IMR-90 (cell line): ENCODE data around the gene CCDC27. TPM values are rescaled to one million over a fixed set of nuclear protein-coding genes. Genes with fewer than 3 reads are reported as not detected.

Experiments used
- ATAC-seq: fragments of 200-7000 bp; cut with Tn5 transposase; 2 replicates; pipeline ENCODE4 v1.9.1; 2020; ENCODE audit warnings: low read depth, mild to moderate bottlenecking, moderate library complexity
- BruUV-seq: library from RNA; stranded (reverse); fragments of 400-500 nt; replicated peaks from 2 replicates; lab custom pipeline; 2021; lab: Mats Ljungman, UMichigan
- CTCF ChIA-PET: fragments of 300-600 bp; formaldehyde crosslinking; extraction: SDS; loops from one replicate; lab custom pipeline; 2021; ENCODE audit warnings: antibody characterized with exemption; lab: Yijun Ruan, JAX
- POLR2A ChIA-PET: fragments of 300-600 bp; sonication (Branson Sonifier 250); formaldehyde crosslinking; loops from one replicate; lab custom pipeline; 2022; ENCODE audit warnings: antibody characterized with exemption; ENCODE audit not compliant: unreplicated experiment; lab: Charles Lee
- DNase-seq: peaks from one replicate; pipeline ENCODE4 v3.0.0; 2013
- H2AFZ ChIP-seq: replicated peaks from 2 replicates; pipeline ENCODE3; 2013; ENCODE audit warnings: low read length, mild to moderate bottlenecking; ENCODE audit not compliant: poor library complexity
- H2AK5ac ChIP-seq: 2 replicates; pipeline ENCODE4 v1.6.1; 2013; ENCODE audit warnings: low read depth, low read length, inconsistent platforms
- H2AK9ac ChIP-seq: replicated peaks from 2 replicates; pipeline ENCODE3; 2013; ENCODE audit warnings: mild to moderate bottlenecking, low read depth, low read length, moderate library complexity; ENCODE audit not compliant: poor library complexity
- H2BK120ac ChIP-seq: 2 replicates; pipeline ENCODE4 v1.6.1; 2013; ENCODE audit warnings: low read depth, low read length, inconsistent platforms
- H2BK15ac ChIP-seq: 3 replicates; pipeline ENCODE4 v1.6.1; 2013; ENCODE audit warnings: low read depth, low read length, inconsistent platforms
- H2BK20ac ChIP-seq: 2 replicates; pipeline ENCODE4 v1.6.1; 2013; ENCODE audit warnings: low read depth, mild to moderate bottlenecking, inconsistent platforms, low read length, moderate library complexity
- H2BK5ac ChIP-seq: 2 replicates; pipeline ENCODE4 v1.6.1; 2013; ENCODE audit warnings: mild to moderate bottlenecking, low read depth, low read length, inconsistent platforms; ENCODE audit not compliant: poor library complexity, severe bottlenecking
- H3K14ac ChIP-seq: replicated peaks from 2 replicates; pipeline ENCODE4 v1.6.1; 2013; ENCODE audit warnings: low read depth, low read length, inconsistent platforms
- H3K18ac ChIP-seq: 2 replicates; pipeline ENCODE4 v1.6.1; 2013; ENCODE audit warnings: low read depth, low read length, control low read depth
- H3K23ac ChIP-seq: 2 replicates; pipeline ENCODE4 v1.6.1; 2013; ENCODE audit warnings: low read depth, low read length, inconsistent platforms
- H3K27ac ChIP-seq: 2 replicates; pipeline ENCODE4 v1.5.1; 2013; ENCODE audit warnings: mild to moderate bottlenecking, control low read depth, low read length; ENCODE audit not compliant: insufficient read depth
- H3K27me3 ChIP-seq: 2 replicates; pipeline ENCODE4 v1.6.1; 2013; ENCODE audit warnings: low read length; ENCODE audit not compliant: control insufficient read depth, insufficient read depth
- H3K36me3 ChIP-seq: 2 replicates; pipeline ENCODE4 v1.6.1; 2013; ENCODE audit warnings: low read length, mixed read lengths; ENCODE audit not compliant: control insufficient read depth, insufficient read depth
- H3K4ac ChIP-seq: 2 replicates; pipeline ENCODE4 v1.6.1; 2013; ENCODE audit warnings: low read depth, low read length, inconsistent platforms
- H3K4me1 ChIP-seq: 2 replicates; pipeline ENCODE4 v1.6.1; 2013; ENCODE audit warnings: low read length, mixed read lengths; ENCODE audit not compliant: control insufficient read depth, insufficient read depth
- H3K4me2 ChIP-seq: 2 replicates; pipeline ENCODE4 v1.6.1; 2013; ENCODE audit warnings: low read depth, mild to moderate bottlenecking, control low read depth, low read length, moderate library complexity
- H3K4me3 ChIP-seq: 2 replicates; pipeline ENCODE4 v1.5.1; 2013; ENCODE audit warnings: low read depth, mild to moderate bottlenecking, control low read depth, low read length, moderate library complexity; ENCODE audit not compliant: insufficient read depth
- H3K56ac ChIP-seq: 2 replicates; pipeline ENCODE4 v1.6.1; 2013; ENCODE audit warnings: low read length, inconsistent platforms; ENCODE audit not compliant: insufficient read depth; ENCODE audit errors: extremely low read depth
- H3K79me1 ChIP-seq, 2 experiments: 2 replicates each; pipeline ENCODE4 v1.6.1; 2013; ENCODE audit warnings: low read length in 2 of 2, inconsistent platforms in 1 of 2, low read depth in 1 of 2
- H3K9ac ChIP-seq: 2 replicates; pipeline ENCODE4 v1.6.1; 2013; ENCODE audit warnings: low read depth, low read length, control low read depth
- H3K9me1 ChIP-seq: 2 replicates; pipeline ENCODE4 v1.6.1; 2013; ENCODE audit warnings: low read length, inconsistent platforms; ENCODE audit not compliant: insufficient read depth
- H3K9me3 ChIP-seq: 2 replicates; pipeline ENCODE4 v1.6.1; 2013; ENCODE audit warnings: low read length; ENCODE audit not compliant: control insufficient read depth, insufficient read depth
- H4K20me1 ChIP-seq: 2 replicates; pipeline ENCODE4 v1.6.1; 2013; ENCODE audit warnings: low read length, inconsistent platforms; ENCODE audit not compliant: insufficient read depth
- H4K5ac ChIP-seq: 2 replicates; pipeline ENCODE4 v1.6.1; 2013; ENCODE audit warnings: mild to moderate bottlenecking, low read depth, low read length, control low read depth
- H4K8ac ChIP-seq, 2 experiments: 2 replicates each; pipeline ENCODE4 v1.6.1; 2013; ENCODE audit warnings: low read depth in 2 of 2, low read length in 2 of 2, control low read depth in 1 of 2, inconsistent platforms in 1 of 2
- H4K91ac ChIP-seq: 2 replicates; pipeline ENCODE4 v1.6.1; 2013; ENCODE audit warnings: low read depth, low read length, inconsistent platforms; ENCODE audit not compliant: insufficient read depth
- FOS ChIP-seq: fragments of 150-350 bp; IDR thresholded peaks from 2 replicates; pipeline ENCODE4 v1.6.1; 2016; ENCODE audit warnings: low read depth, low read length
- RAD21 ChIP-seq: IDR thresholded peaks from 2 replicates; pipeline ENCODE4 v1.6.1; 2012; ENCODE audit warnings: low read length, improper control_type of control experiment
- WGBS, 2 experiments: methylation state at CpG; one replicate each; pipeline versions ENCODE4 v1.1.5 to v1.1.7; 2013; ENCODE audit warnings: missing lambda C conversion rate in 2 of 2; ENCODE audit not compliant: insufficient read length in 1 of 2; ENCODE audit errors: extremely low coverage in 2 of 2; 5-methylcytosine and 5-hydroxymethylcytosine counted together
- dilution Hi-C: fragments of 300-500 bp; cut with HindIII; formaldehyde crosslinking; loops from one replicate; pipeline ENCODE4 v1.14.3; 2018; ENCODE audit warnings: low sequenced_read_pairs; ENCODE audit not compliant: unreplicated experiment
- in situ Hi-C: fragments of 300-500 bp; cut with MboI; formaldehyde crosslinking; loops from 3 replicates; pipeline ENCODE4 v1.14.3; 2019; ENCODE audit warnings: low sequenced_read_pairs, inconsistent platforms, mixed read lengths
- intact Hi-C: fragments of 100-400 bp; cut with micrococcal nuclease; formaldehyde crosslinking; loops from 2 replicates; pipeline ENCODE4 v1.10.0; 2022
- polyA plus RNA-seq, 3 experiments: library from polyadenylated mRNA; depleted of rRNA; stranded (reverse); fragments of >200 nt; gene quantifications; 2 replicates each; pipeline ENCODE4 v1.2.3, GENCODE V29; 2012; ENCODE audit warnings: low replicate concordance in 1 of 3
- total RNA-seq: library from RNA; depleted of rRNA; stranded (reverse); fragments of >200 nt; gene quantifications from 2 replicates; pipeline ENCODE4 v1.2.3, GENCODE V29; 2012
- TF ChIP-seq, protein P1 (sequence below): conservative IDR thresholded peaks from 2 replicates; pipeline ENCODE4 v1.5.1; 2012; ENCODE audit warnings: mild to moderate bottlenecking, low read depth, low read length, improper control_type of control experiment

The CCDC27 gene
- total and polyA plus RNA-seq, 2 of the 4 experiments (the other 2 are of a cell fraction): not detected

DNA sequence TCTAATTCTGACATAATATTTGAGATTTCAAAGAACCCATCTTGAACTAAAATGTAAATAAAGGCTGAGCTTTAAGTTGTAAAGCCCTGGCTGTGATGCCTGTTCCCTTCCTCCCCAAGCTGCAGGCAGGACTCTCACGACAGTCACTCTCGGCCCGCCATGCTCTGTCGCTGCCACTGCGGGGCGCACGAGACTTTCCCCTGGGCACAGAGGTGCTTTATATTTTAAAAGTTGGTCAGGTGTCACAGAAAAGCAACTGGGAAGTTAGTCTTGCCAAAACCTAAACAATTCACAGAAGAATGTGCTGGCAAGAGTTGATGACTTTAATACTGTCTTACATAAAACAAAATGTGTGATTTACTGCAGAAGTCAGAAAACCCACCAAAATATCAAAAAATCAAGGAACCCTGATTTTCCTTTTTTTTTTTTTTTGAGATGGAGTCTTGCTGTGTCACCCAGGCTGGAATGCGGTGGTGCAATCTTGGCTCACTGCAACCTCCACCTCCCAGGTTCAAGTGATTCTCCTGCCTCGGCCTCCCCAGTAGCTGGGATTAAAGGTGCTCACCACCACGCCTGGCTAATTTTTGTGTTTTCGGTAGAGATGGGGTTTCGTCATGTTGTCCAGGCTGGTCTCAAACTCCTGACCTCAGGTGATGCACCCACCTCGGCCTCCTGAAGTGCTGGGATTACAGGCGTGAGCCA is 33.4 kb downstream of the CCDC27 start:
- Histone ChIP-seq H3K4ac (no peak overlapping the region), H2AFZ (no peak overlapping the region), H4K91ac (no peak overlapping the region), H2BK20ac (no peak overlapping the region), H2AK9ac (no peak overlapping the region), H2BK15ac (no peak overlapping the region), H3K56ac (no peak overlapping the region), H2BK120ac (no peak overlapping the region), H2BK5ac (no peak overlapping the region), H4K5ac (no peak overlapping the region), H3K18ac (no peak overlapping the region), H3K9ac (no peak overlapping the region), H3K36me3 (peaks cover 61% of the 10 kb centered on the region), H3K14ac (no peak overlapping the region), H3K27me3 (no peaks in the 10 kb centered on the region), H3K4me3 (no peak overlapping the region), H3K4me2 (no peak overlapping the region), H3K9me3 (no peaks in the 10 kb centered on the region), H2AK5ac (no peak overlapping the region), H3K79me1 (peaks cover 11 to 28% of the 10 kb centered on the region in 2 experiments), H3K23ac (no peak overlapping the region), H4K20me1 (peaks cover 32% of the 10 kb centered on the region), H3K4me1 (no peaks in the 10 kb centered on the region), H4K8ac (no peak overlapping the region), H3K27ac (no peak overlapping the region), H3K9me1 (no peaks in the 10 kb centered on the region)
- ChIA-PET CTCF (no interaction called here), POLR2A (no interaction called here)
- TF ChIP-seq RAD21 (peak; percentile 28; the same call in 1 of the 2 replicates), FOS (no peak)
- TF ChIP-seq, protein P1, sequence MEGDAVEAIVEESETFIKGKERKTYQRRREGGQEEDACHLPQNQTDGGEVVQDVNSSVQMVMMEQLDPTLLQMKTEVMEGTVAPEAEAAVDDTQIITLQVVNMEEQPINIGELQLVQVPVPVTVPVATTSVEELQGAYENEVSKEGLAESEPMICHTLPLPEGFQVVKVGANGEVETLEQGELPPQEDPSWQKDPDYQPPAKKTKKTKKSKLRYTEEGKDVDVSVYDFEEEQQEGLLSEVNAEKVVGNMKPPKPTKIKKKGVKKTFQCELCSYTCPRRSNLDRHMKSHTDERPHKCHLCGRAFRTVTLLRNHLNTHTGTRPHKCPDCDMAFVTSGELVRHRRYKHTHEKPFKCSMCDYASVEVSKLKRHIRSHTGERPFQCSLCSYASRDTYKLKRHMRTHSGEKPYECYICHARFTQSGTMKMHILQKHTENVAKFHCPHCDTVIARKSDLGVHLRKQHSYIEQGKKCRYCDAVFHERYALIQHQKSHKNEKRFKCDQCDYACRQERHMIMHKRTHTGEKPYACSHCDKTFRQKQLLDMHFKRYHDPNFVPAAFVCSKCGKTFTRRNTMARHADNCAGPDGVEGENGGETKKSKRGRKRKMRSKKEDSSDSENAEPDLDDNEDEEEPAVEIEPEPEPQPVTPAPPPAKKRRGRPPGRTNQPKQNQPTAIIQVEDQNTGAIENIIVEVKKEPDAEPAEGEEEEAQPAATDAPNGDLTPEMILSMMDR: peak; percentile 32; the same call in 1 of the 2 replicates
- DNase-seq (no peak), ATAC-seq (peak; percentile 42; the same call in 1 of the 2 replicates)
- BruUV-seq: no TSS peak
- dilution Hi-C loops (no loop called here), intact Hi-C loops (no loop called here), in situ Hi-C loops (no loop called here)
- no CpG with 5 or more reads among the region's 14 CpGs for WGBS, 2 experiments
